ENCODE measurements around the gene FBXW7.

FBXW7 gene

GRCh38 chr4:152316969-152317368 is 218.9 kb downstream of the FBXW7 start:
- Histone ChIP-seq H3K36me3 (ENCODE audit: insufficient read depth, low read length) (0 out of 2 replicates have a peak, but pooled peaks cover under 1% of the 10 kb centered on the region), H2AFZ (ENCODE audit: low read length, unreplicated experiment) (no peak overlapping the region), H3K4me3 (ENCODE audit: low read depth, low read length) (no peak overlapping the region), H3K79me2 (ENCODE audit: control insufficient read depth, insufficient read depth, low read length, unreplicated experiment) (no peaks in the 10 kb centered on the region), H3K4me1 (ENCODE audit: control insufficient read depth, insufficient read depth, low read length, unreplicated experiment) (no peaks in the 10 kb centered on the region), H3K27me3 (ENCODE audit: insufficient read depth, low read length) (no peaks in the 10 kb centered on the region), H3K27ac (ENCODE audit: low read depth, low read length) (no peak overlapping the region)

- Histone ChIP-seq H3K36me3 (ENCODE audit: insufficient read depth, low read length) (no peaks in the 10 kb centered on the region), H3K27me3 (ENCODE audit: insufficient read depth, low read length) (0 out of 2 replicates have a peak, but pooled peaks cover 6% of the 10 kb centered on the region), H3K79me2 (ENCODE audit: control insufficient read depth, insufficient read depth, low read length, unreplicated experiment) (no peaks in the 10 kb centered on the region), H3K4me3 (ENCODE audit: low read depth, low read length) (no peak overlapping the region), H3K4me1 (ENCODE audit: control insufficient read depth, insufficient read depth, low read length, unreplicated experiment) (no peaks in the 10 kb centered on the region), H3K27ac (ENCODE audit: low read depth, low read length) (no peak overlapping the region), H2AFZ (ENCODE audit: low read length, unreplicated experiment) (no peak overlapping the region)
Observed at GRCh38 chr4:152310257-152310656, 225.6 kb downstream of the FBXW7 start.

DNA sequence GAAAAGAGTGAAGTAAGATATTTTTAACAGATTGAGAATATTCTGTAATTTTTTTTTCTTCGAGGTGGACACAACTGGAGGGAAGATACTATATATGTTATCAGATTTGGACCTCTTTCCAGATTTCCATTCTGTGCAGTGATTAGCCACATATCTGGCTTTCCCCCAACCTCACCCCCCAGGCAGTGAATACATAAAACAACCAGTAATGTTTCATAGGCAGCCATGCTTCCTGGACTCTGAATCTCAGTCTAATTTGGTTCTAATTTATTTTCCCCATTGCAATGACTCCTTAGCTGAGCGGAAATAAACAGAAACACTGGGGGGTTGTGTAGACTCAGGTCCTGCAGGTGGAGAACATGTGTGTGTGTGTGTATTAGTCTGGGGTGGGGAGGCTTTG is 226.5 kb downstream of the FBXW7 start:
- Histone ChIP-seq H2AFZ (ENCODE audit: low read length, unreplicated experiment) (no peak overlapping the region), H3K79me2 (ENCODE audit: control insufficient read depth, insufficient read depth, low read length, unreplicated experiment) (no peaks in the 10 kb centered on the region), H3K27me3 (ENCODE audit: insufficient read depth, low read length) (0 out of 2 replicates have a peak, but pooled peaks cover 6% of the 10 kb centered on the region), H3K27ac (ENCODE audit: low read depth, low read length) (no peak overlapping the region), H3K4me3 (ENCODE audit: low read depth, low read length) (no peak overlapping the region), H3K36me3 (ENCODE audit: insufficient read depth, low read length) (no peaks in the 10 kb centered on the region), H3K4me1 (ENCODE audit: control insufficient read depth, insufficient read depth, low read length, unreplicated experiment) (no peaks in the 10 kb centered on the region)

DNA sequence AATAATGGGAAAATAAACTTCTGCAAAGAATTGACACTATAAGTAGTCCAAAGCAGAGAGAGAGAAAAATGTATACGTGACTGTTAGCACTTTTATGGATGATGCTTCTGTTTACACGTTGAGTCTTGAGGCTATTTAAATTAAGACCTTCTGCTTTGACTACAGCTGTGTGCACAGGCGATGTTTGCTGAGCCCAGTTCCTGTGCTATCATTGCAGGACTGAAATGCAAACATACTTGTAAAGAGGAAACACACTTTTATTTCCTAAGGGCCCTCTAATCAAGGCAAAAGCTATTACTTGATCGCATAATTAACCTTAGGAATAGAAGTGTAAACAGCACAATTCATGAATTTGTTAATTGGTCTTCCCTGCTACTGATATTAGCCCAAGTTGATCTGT is 226.9 kb downstream of the FBXW7 start:
- no peaks in the 10 kb centered on the region for H3K36me3 ChIP-seq (ENCODE audit: insufficient read depth, low read length)

DNA sequence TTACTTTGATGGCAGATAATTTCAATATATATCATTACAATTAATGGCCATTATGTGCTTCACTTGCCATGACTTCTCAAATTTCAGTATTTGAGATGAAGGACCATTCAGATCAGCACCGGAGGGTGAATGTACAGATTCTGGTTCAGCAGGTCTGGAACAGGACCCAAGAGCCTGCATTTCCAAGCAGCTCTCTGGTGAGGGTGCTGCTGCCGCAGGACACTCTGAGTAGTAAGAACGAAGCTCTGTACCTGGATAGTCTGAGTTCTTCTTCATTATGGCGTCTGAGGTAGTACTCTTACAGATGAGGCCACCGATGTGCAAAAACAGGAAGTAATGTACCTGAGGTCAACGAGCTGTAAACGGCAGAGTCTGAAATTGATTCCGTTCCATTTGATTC is 228.2 kb downstream of the FBXW7 start:
- H3K36me3 ChIP-seq (ENCODE audit: insufficient read depth, low read length), result no peaks in the 10 kb centered on the region
- 0 out of 2 replicates have a peak, but pooled peaks cover 6% of the 10 kb centered on the region for H3K27me3 ChIP-seq (ENCODE audit: insufficient read depth, low read length)
- no peaks in the 10 kb centered on the region for H3K4me1 ChIP-seq (ENCODE audit: control insufficient read depth, insufficient read depth, low read length, unreplicated experiment)
- H2AFZ ChIP-seq (ENCODE audit: low read length, unreplicated experiment), result no peak overlapping the region
- H3K27ac ChIP-seq (ENCODE audit: low read depth, low read length), result no peak overlapping the region
- no peaks in the 10 kb centered on the region for H3K79me2 ChIP-seq (ENCODE audit: control insufficient read depth, insufficient read depth, low read length, unreplicated experiment)
- H3K4me3 ChIP-seq (ENCODE audit: low read depth, low read length), result no peak overlapping the region

More for the DNA sequence above, 226.9 kb downstream of the FBXW7 start:
- Histone ChIP-seq H3K79me2 (ENCODE audit: control insufficient read depth, insufficient read depth, low read length, unreplicated experiment) (no peaks in the 10 kb centered on the region), H3K27ac (ENCODE audit: low read depth, low read length) (no peak overlapping the region), H3K4me1 (ENCODE audit: control insufficient read depth, insufficient read depth, low read length, unreplicated experiment) (no peaks in the 10 kb centered on the region), H3K27me3 (ENCODE audit: insufficient read depth, low read length) (0 out of 2 replicates have a peak, but pooled peaks cover 6% of the 10 kb centered on the region), H2AFZ (ENCODE audit: low read length, unreplicated experiment) (no peak overlapping the region), H3K4me3 (ENCODE audit: low read depth, low read length) (no peak overlapping the region)

GRCh38 chr4:152306541-152306940 is 229.4 kb downstream of the FBXW7 start:
- Histone ChIP-seq H3K27me3 (ENCODE audit: insufficient read depth, low read length) (0 out of 2 replicates have a peak, but pooled peaks cover 6% of the 10 kb centered on the region), H3K4me1 (ENCODE audit: control insufficient read depth, insufficient read depth, low read length, unreplicated experiment) (no peaks in the 10 kb centered on the region), H2AFZ (ENCODE audit: low read length, unreplicated experiment) (no peak overlapping the region), H3K27ac (ENCODE audit: low read depth, low read length) (no peak overlapping the region), H3K4me3 (ENCODE audit: low read depth, low read length) (no peak overlapping the region), H3K36me3 (ENCODE audit: insufficient read depth, low read length) (no peaks in the 10 kb centered on the region), H3K79me2 (ENCODE audit: control insufficient read depth, insufficient read depth, low read length, unreplicated experiment) (no peaks in the 10 kb centered on the region)

GRCh38 chr4:152304220-152304619 is 231.7 kb downstream of the FBXW7 start:
- H2AFZ ChIP-seq (ENCODE audit: low read length, unreplicated experiment), result no peak overlapping the region
- no peaks in the 10 kb centered on the region for H3K79me2 ChIP-seq (ENCODE audit: control insufficient read depth, insufficient read depth, low read length, unreplicated experiment)
- H3K27me3 ChIP-seq (ENCODE audit: insufficient read depth, low read length), result peaks cover 15% of the 10 kb centered on the region
- no peaks in the 10 kb centered on the region for H3K36me3 ChIP-seq (ENCODE audit: insufficient read depth, low read length)
- H3K4me1 ChIP-seq (ENCODE audit: control insufficient read depth, insufficient read depth, low read length, unreplicated experiment), result no peaks in the 10 kb centered on the region
- no peak overlapping the region for H3K27ac ChIP-seq (ENCODE audit: low read depth, low read length)
- no peak overlapping the region for H3K4me3 ChIP-seq (ENCODE audit: low read depth, low read length)

DNA sequence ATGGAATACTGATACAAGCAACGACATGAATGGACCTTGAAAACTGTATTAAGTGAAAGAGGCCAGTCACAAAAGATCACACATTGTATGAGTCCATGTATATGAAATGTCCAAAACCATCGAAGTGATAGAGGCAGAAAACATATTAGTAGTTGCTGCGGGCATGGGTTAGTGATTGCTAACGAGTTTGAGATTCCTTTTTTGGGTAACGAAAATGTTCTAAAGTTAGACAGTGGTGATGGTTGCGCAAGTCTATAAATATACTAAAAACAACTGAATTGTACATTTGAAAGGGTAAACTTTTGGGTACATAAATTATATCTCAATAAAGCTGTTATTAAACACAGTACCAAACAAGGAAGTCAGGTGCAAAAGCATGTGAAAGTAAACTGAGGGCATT is 234.5 kb downstream of the FBXW7 start:
- Histone ChIP-seq H3K36me3 (ENCODE audit: insufficient read depth, low read length) (no peaks in the 10 kb centered on the region), H2AFZ (ENCODE audit: low read length, unreplicated experiment) (no peak overlapping the region)

DNA sequence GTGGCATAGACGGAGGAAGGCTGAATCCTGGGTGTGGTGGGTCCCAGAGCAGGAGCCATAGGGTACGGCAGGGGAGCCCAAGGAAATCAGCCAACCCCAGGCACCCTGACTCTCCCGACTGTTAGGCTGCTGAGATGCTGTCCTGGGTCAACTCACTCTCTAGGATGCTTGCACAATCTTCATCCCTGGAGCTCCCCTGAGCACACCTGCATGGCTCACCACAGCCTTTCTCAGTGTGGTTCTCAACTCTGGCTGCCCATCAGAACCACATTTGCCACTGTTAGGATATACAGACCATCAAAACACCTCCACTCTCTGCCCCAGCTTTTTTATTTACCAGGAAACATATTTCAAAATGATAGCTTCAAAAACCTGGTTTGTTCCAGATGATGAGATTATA is 236.3 kb downstream of the FBXW7 start:
- no peak overlapping the region for H2AFZ ChIP-seq (ENCODE audit: low read length, unreplicated experiment)
- H3K79me2 ChIP-seq (ENCODE audit: control insufficient read depth, insufficient read depth, low read length, unreplicated experiment), result no peaks in the 10 kb centered on the region
- H3K4me3 ChIP-seq (ENCODE audit: low read depth, low read length), result no peak overlapping the region
- peaks cover 31% of the 10 kb centered on the region for H3K27me3 ChIP-seq (ENCODE audit: insufficient read depth, low read length)
- H3K4me1 ChIP-seq (ENCODE audit: control insufficient read depth, insufficient read depth, low read length, unreplicated experiment), result no peaks in the 10 kb centered on the region
- H3K36me3 ChIP-seq (ENCODE audit: insufficient read depth, low read length), result no peaks in the 10 kb centered on the region
- no peak overlapping the region for H3K27ac ChIP-seq (ENCODE audit: low read depth, low read length)

More for the DNA sequence above, 234.5 kb downstream of the FBXW7 start:
- peaks cover 28% of the 10 kb centered on the region for H3K27me3 ChIP-seq (ENCODE audit: insufficient read depth, low read length)
- H3K4me3 ChIP-seq (ENCODE audit: low read depth, low read length), result no peak overlapping the region
- H3K79me2 ChIP-seq (ENCODE audit: control insufficient read depth, insufficient read depth, low read length, unreplicated experiment), result no peaks in the 10 kb centered on the region
- no peaks in the 10 kb centered on the region for H3K4me1 ChIP-seq (ENCODE audit: control insufficient read depth, insufficient read depth, low read length, unreplicated experiment)
- H3K27ac ChIP-seq (ENCODE audit: low read depth, low read length), result no peak overlapping the region

GRCh38 chr4:152296386-152296785 is 239.5 kb downstream of the FBXW7 start:
- Histone ChIP-seq H3K4me3 (ENCODE audit: low read depth, low read length) (no peak overlapping the region), H3K4me1 (ENCODE audit: control insufficient read depth, insufficient read depth, low read length, unreplicated experiment) (no peaks in the 10 kb centered on the region), H2AFZ (ENCODE audit: low read length, unreplicated experiment) (no peak overlapping the region)

DNA sequence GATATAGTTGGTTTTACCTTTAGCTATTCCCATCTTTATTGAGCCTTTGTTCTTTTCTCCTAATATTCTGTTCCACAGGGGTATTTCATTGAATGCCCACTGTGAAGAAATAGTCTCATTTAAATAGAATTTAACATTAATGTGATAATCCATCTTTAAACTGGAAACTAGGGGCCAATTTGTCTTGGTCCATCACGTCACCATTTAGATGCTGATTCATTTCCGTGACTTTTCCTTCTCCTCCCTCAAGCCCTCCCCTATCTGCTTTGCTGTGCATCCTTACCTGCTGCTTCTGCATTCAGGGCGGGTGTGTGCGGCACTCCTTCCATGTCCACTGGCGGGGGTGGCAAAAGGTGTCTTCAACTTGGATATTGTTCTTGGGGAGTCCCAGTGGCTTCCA is 241.1 kb downstream of the FBXW7 start:
- Histone ChIP-seq H3K79me2 (ENCODE audit: control insufficient read depth, insufficient read depth, low read length, unreplicated experiment) (no peaks in the 10 kb centered on the region), H3K4me1 (ENCODE audit: control insufficient read depth, insufficient read depth, low read length, unreplicated experiment) (no peaks in the 10 kb centered on the region), H3K4me3 (ENCODE audit: low read depth, low read length) (no peak overlapping the region), H3K27ac (ENCODE audit: low read depth, low read length) (no peak overlapping the region), H2AFZ (ENCODE audit: low read length, unreplicated experiment) (no peak overlapping the region), H3K27me3 (ENCODE audit: insufficient read depth, low read length) (peaks cover 35% of the 10 kb centered on the region), H3K36me3 (ENCODE audit: insufficient read depth, low read length) (no peaks in the 10 kb centered on the region)

More at GRCh38 chr4:152296386-152296785, 239.5 kb downstream of the FBXW7 start:
- Histone ChIP-seq H3K79me2 (ENCODE audit: control insufficient read depth, insufficient read depth, low read length, unreplicated experiment) (no peaks in the 10 kb centered on the region), H3K36me3 (ENCODE audit: insufficient read depth, low read length) (no peaks in the 10 kb centered on the region), H3K27me3 (ENCODE audit: insufficient read depth, low read length) (peaks cover 31% of the 10 kb centered on the region), H3K27ac (ENCODE audit: low read depth, low read length) (no peak overlapping the region)
